HCT116 (cell line): ENCODE measurements around the gene MUC13.

ENCODE experiments used
- CTCF ChIP-seq, 3 experiments: fragments of 200-600 bp in 1 of 3; sonication (generic) in 1 of 3; IDR thresholded peaks in 2 of 3; conservative IDR thresholded peaks in 1 of 3; 2 replicates each; pipeline ENCODE4 v1.5.1; 2012 to 2017; ENCODE audit warnings: low read depth in 2 of 3, low read length in 2 of 3, antibody characterized with exemption in 1 of 3, borderline replicate concordance in 1 of 3, control low read depth in 1 of 3, mild to moderate bottlenecking in 1 of 3, mixed read lengths in 1 of 3, mixed run types in 1 of 3, moderate library complexity in 1 of 3; ENCODE audit not compliant: insufficient read depth in 1 of 3
- MAX ChIP-seq: IDR thresholded peaks from 2 replicates; pipeline ENCODE4 v1.6.1; 2012
- POLR2A ChIP-seq: IDR thresholded peaks from 2 replicates; pipeline ENCODE4 v1.7.0; 2011; ENCODE audit warnings: borderline replicate concordance; ENCODE audit not compliant: insufficient read depth, insufficient read length; ENCODE audit errors: extremely low read depth
- POLR2AphosphoS5 ChIP-seq: IDR thresholded peaks from 2 replicates; pipeline ENCODE4 v1.6.1; 2011; ENCODE audit warnings: mild to moderate bottlenecking, low read depth, low read length, moderate library complexity
- SP1 ChIP-seq: IDR thresholded peaks from 2 replicates; pipeline ENCODE4 v1.6.1; 2012; ENCODE audit warnings: low read depth
- YY1 ChIP-seq: IDR thresholded peaks from 2 replicates; pipeline ENCODE4 v1.6.1; 2011; ENCODE audit warnings: low read length, low read depth, moderate library complexity, mild to moderate bottlenecking; ENCODE audit not compliant: insufficient replicate concordance; ENCODE audit errors: extremely low read depth

- TF ChIP-seq POLR2AphosphoS5 (no peak), CTCF (IDR thresholded peaks at IDR 0.05 in 2 of 3, conservative IDR thresholded peaks at IDR 0.05 in 1 of 3; ENCODE audit: borderline replicate concordance in 1 of 3, insufficient read depth in 1 of 3, low read depth in 2 of 3, low read length in 2 of 3) (no peak), MAX (no peak), YY1 (no peak), SP1 (no peak), POLR2A (no peak)
These were observed 41.0 kb downstream of the MUC13 start for GRCh38 chr3:124893526-124893925.
